Measurements from ENCODE around the gene WARS2. TPM values are rescaled to one million over a fixed set of nuclear protein-coding genes. Genes with fewer than 3 reads are reported as not detected.

WARS2 gene
- total RNA-seq, 1 experiment from 2014 or later: 18.1 TPM

DNA sequence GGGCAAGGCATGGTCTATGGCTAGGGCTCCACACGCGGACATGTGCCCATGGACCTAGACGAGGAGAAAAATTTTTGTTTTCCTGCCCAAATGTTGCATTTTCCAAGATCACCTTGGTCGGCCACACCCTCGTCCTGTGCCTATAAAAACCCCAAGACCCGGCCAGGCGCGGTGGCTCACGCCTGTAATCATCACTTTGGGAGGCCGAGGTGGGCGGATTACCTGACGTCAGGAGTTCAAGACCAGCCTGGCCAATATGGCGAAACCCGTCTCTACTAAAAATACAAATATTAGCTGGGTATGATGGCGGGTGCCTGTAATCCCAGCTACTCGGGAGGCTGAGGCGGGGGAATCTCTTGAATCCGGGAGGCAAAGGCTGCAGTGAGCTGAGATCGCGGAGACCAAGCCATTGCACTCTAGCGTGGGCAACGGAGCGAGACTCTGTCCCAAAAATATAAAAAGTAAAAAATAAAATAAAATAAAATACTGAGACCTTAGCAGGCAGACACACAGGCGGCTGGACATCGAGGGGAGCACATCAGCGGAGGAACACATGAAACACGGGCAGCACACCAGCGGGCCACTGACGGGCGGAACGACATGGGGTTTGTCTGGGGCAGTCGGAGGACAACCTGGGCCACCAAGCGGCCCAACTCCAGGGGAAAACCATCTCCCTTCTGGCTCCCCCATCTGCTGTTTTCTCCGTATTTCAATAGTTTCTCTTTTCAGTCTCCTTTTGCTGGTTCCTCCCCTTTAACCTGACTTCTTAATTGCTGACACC, 91.6 kb downstream of the WARS2 start:
- no peak overlapping the region for H3K9ac ChIP-seq (ENCODE audit: low read length)
- no peaks in the 10 kb centered on the region for H3K9me2 ChIP-seq (replicated peaks; ENCODE audit: low read length)
- H3K4me2 ChIP-seq (ENCODE audit: low read length): no peak overlapping the region
- no TSS peak for BruUV-seq (replicated peaks)
- TF ChIP-seq CTCF (conservative IDR thresholded peaks at IDR 0.05; ENCODE audit: low read depth, low read length) (no peak), EZH2 (IDR thresholded peaks at IDR 0.05; ENCODE audit: low read length, unreplicated experiment) (no peak), EZH2phosphoT487 (IDR thresholded peaks at IDR 0.05; ENCODE audit: borderline replicate concordance, low read length) (no peak)
- H3F3A ChIP-seq (ENCODE audit: low read length, unreplicated experiment): no peaks in the 10 kb centered on the region
- H3K27me3 ChIP-seq (ENCODE audit: low read length): no peaks in the 10 kb centered on the region
- no peaks in the 10 kb centered on the region for H4K20me1 ChIP-seq (ENCODE audit: low read length)
- H3K27ac ChIP-seq (ENCODE audit: low read length): no peak overlapping the region
- intact Hi-C loops (cut with micrococcal nuclease): no loop called here
- no peak overlapping the region for H3K4me3 ChIP-seq (ENCODE audit: low read length)
- no peaks in the 10 kb centered on the region for H3K4me1 ChIP-seq (ENCODE audit: insufficient read depth, low read length)
- no peak for DNase-seq
- H2AFZ ChIP-seq (ENCODE audit: low read length): no peak overlapping the region
- ChIA-PET CTCF (no interaction called here), POLR2A (ENCODE audit: unreplicated experiment) (no interaction called here)
- no peak for ATAC-seq
- H3K9me3 ChIP-seq (ENCODE audit: low read length): no peaks in the 10 kb centered on the region
- H3K36me3 ChIP-seq (ENCODE audit: low read depth, low read length): no peaks in the 10 kb centered on the region
- no peaks in the 10 kb centered on the region for H3K79me2 ChIP-seq (ENCODE audit: low read length)

DNA sequence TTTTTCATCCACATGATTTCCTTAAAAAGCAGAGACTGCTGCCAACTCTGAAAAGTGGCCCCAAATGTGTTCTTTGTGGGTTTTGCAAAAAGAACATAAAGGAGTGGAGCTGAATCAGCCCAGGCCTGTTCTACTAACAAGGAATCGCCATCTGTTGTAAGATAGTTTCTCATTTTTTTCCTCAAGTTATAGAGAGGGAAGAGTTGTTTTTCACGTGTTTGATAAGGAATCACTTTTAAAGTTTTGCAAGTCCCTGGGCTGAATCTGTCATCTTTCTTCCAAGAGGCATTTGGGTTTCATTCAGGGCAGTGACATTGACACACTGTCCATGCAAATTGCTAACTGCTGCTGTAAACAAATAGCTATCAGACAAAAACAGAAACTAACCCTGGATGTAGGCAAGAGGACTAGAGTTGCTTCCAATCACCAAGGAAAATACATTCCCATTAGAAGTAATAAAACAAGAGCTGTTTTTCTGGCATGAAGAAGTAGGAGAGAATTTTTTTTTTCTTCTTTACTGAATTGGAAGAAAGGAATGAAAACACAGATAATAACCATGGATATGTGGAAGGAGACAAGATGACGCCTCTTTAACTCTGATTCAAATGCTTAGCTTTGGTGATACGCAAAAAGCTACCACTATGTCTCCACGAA, 93.5 kb downstream of the WARS2 start:
- Histone ChIP-seq H2AFZ (ENCODE audit: low read length) (no peak overlapping the region), H3F3A (ENCODE audit: low read length, unreplicated experiment) (no peaks in the 10 kb centered on the region), H3K4me1 (ENCODE audit: insufficient read depth, low read length) (no peaks in the 10 kb centered on the region), H3K9ac (ENCODE audit: low read length) (no peak overlapping the region), H4K20me1 (ENCODE audit: low read length) (no peaks in the 10 kb centered on the region), H3K27ac (ENCODE audit: low read length) (no peak overlapping the region), H3K36me3 (ENCODE audit: low read depth, low read length) (no peaks in the 10 kb centered on the region), H3K4me2 (ENCODE audit: low read length) (no peak overlapping the region), H3K27me3 (ENCODE audit: low read length) (no peaks in the 10 kb centered on the region), H3K9me2 (replicated peaks; ENCODE audit: low read length) (no peaks in the 10 kb centered on the region), H3K79me2 (ENCODE audit: low read length) (no peaks in the 10 kb centered on the region), H3K9me3 (ENCODE audit: low read length) (no peaks in the 10 kb centered on the region), H3K4me3 (ENCODE audit: low read length) (no peak overlapping the region)
- BruUV-seq (replicated peaks): no TSS peak
- TF ChIP-seq EZH2 (IDR thresholded peaks at IDR 0.05; ENCODE audit: low read length, unreplicated experiment) (no peak), CTCF (conservative IDR thresholded peaks at IDR 0.05; ENCODE audit: low read depth, low read length) (no peak), EZH2phosphoT487 (IDR thresholded peaks at IDR 0.05; ENCODE audit: borderline replicate concordance, low read length) (no peak)
- intact Hi-C loops (cut with micrococcal nuclease): no loop called here
- CTCF ChIA-PET: no interaction called here
- POLR2A ChIA-PET (ENCODE audit: unreplicated experiment): no interaction called here
- DNase-seq (no peak), ATAC-seq (no peak)

GRCh38 chr1:119046429-119046784, 94.0 kb downstream of the WARS2 start:
- no peaks in the 10 kb centered on the region for H3K4me1 ChIP-seq (ENCODE audit: insufficient read depth, low read length)
- BruUV-seq (replicated peaks): no TSS peak
- ChIA-PET POLR2A (ENCODE audit: unreplicated experiment) (no interaction called here), CTCF (no interaction called here)
- H3K27me3 ChIP-seq (ENCODE audit: low read length): no peaks in the 10 kb centered on the region
- H3K9me3 ChIP-seq (ENCODE audit: low read length): no peaks in the 10 kb centered on the region
- H3K9ac ChIP-seq (ENCODE audit: low read length): no peak overlapping the region
- ATAC-seq: no peak
- no peaks in the 10 kb centered on the region for H3K79me2 ChIP-seq (ENCODE audit: low read length)
- H3K9me2 ChIP-seq (replicated peaks; ENCODE audit: low read length): no peaks in the 10 kb centered on the region
- no peaks in the 10 kb centered on the region for H3K36me3 ChIP-seq (ENCODE audit: low read depth, low read length)
- intact Hi-C loops (cut with micrococcal nuclease): no loop called here
- no peak overlapping the region for H3K27ac ChIP-seq (ENCODE audit: low read length)
- no peaks in the 10 kb centered on the region for H3F3A ChIP-seq (ENCODE audit: low read length, unreplicated experiment)
- H2AFZ ChIP-seq (ENCODE audit: low read length): no peak overlapping the region
- TF ChIP-seq EZH2phosphoT487 (IDR thresholded peaks at IDR 0.05; ENCODE audit: borderline replicate concordance, low read length) (no peak), EZH2 (IDR thresholded peaks at IDR 0.05; ENCODE audit: low read length, unreplicated experiment) (no peak), CTCF (conservative IDR thresholded peaks at IDR 0.05; ENCODE audit: low read depth, low read length) (no peak)
- no peak overlapping the region for H3K4me2 ChIP-seq (ENCODE audit: low read length)
- H3K4me3 ChIP-seq (ENCODE audit: low read length): no peak overlapping the region
- no peak for DNase-seq
- H4K20me1 ChIP-seq (ENCODE audit: low read length): no peaks in the 10 kb centered on the region

Measured in PC-3 (cell line).